NB4 (cell line): ENCODE measurements around the gene ADIPOQ.

ENCODE experiments used
- DNase-seq: peaks from one replicate; pipeline ENCODE4 v3.0.0; 2010; ENCODE audit warnings: low read depth
- H3K4me3 ChIP-seq: one replicate; pipeline ENCODE4 v1.5.1; 2011; ENCODE audit warnings: mild to moderate bottlenecking, low read depth, low read length, moderate library complexity
- CTCF ChIP-seq: IDR thresholded peaks from one replicate; pipeline ENCODE4 v1.5.1; 2012; ENCODE audit warnings: low read depth, low read length
- MAX ChIP-seq: IDR thresholded peaks from 2 replicates; pipeline ENCODE4 v1.6.1; 2011; ENCODE audit warnings: low read depth, low read length
- MYC ChIP-seq: IDR thresholded peaks from 2 replicates; pipeline ENCODE4 v1.6.1; 2011; ENCODE audit warnings: low read depth, low read length
- POLR2A ChIP-seq: IDR thresholded peaks from 2 replicates; pipeline ENCODE4 v1.6.1; 2011; ENCODE audit warnings: mild to moderate bottlenecking; ENCODE audit not compliant: insufficient read length; ENCODE audit errors: extremely low read depth

ADIPOQ gene

GRCh38 chr3:186832276-186832675 lies 10.2 kb upstream of the ADIPOQ start:
- H3K4me3 ChIP-seq, result no peak overlapping the region
- TF ChIP-seq CTCF (no peak), POLR2A (no peak), MAX (no peak), MYC (no peak)
- no peak for DNase-seq

GRCh38 chr3:186839874-186840641 lies 2.5 kb upstream of the ADIPOQ start:
- peak; percentile 85 for DNase-seq
- H3K4me3 ChIP-seq, result no peak overlapping the region
- no peak for TF ChIP-seq POLR2A
- TF ChIP-seq CTCF, result no peak
- peak; percentile 50; the same call in 1 of the 2 replicates for TF ChIP-seq MYC
- peak; percentile 48; the same call in 1 of the 2 replicates for TF ChIP-seq MAX

GRCh38 chr3:186841620-186842019 lies 890 bp upstream of the ADIPOQ start:
- TF ChIP-seq MYC, result no peak
- no peak for TF ChIP-seq POLR2A
- no peak for TF ChIP-seq CTCF
- no peak for TF ChIP-seq MAX
- H3K4me3 ChIP-seq, result no peak overlapping the region
- no peak for DNase-seq

GRCh38 chr3:186843039-186843432 lies 526 bp downstream of the ADIPOQ start:
- H3K4me3 ChIP-seq, result no peak overlapping the region
- no peak for DNase-seq
- TF ChIP-seq CTCF (no peak), POLR2A (no peak), MAX (no peak), MYC (no peak)

GRCh38 chr3:186844908-186845307 lies 2.4 kb downstream of the ADIPOQ start:
- TF ChIP-seq MYC (no peak), MAX (no peak), CTCF (no peak), POLR2A (no peak)
- DNase-seq, result no peak
- H3K4me3 ChIP-seq, result no peak overlapping the region
